Fibroblast of lung (primary cell): ENCODE data around the gene PPP2R3B.

Experiments
- CTCF ChIP-seq, 2 donors: IDR thresholded peaks in 1 of 2; conservative IDR thresholded peaks in 1 of 2; 1 replicate in 1 of 2; 2 replicates in 1 of 2; pipeline ENCODE4 v1.5.1; 2011 to 2012; ENCODE audit warnings: low read length in 2 of 2, control low read depth in 1 of 2, inconsistent platforms in 1 of 2, low read depth in 1 of 2, mild to moderate bottlenecking in 1 of 2
- EZH2 ChIP-seq: IDR thresholded peaks from 2 replicates; pipeline ENCODE4 v1.5.1; 2012; ENCODE audit warnings: low read length, control low read depth, mild to moderate bottlenecking; ENCODE audit errors: missing control alignments

GRCh38 chrX:387729-388128 lies 1.0 kb upstream of the PPP2R3B start:
- TF ChIP-seq CTCF (conservative IDR thresholded peaks at IDR 0.05 in 1 of 2, IDR thresholded peaks at IDR 0.05 in 1 of 2; ENCODE audit: low read depth in 1 of 2, low read length in 2 of 2) (no peak), EZH2 (no peak)
